NCI-H1105 treated with DMSO at 0.1 percent for 48 hours (cell line): ENCODE data around the gene RAVER2.

ENCODE experiments used
- DNase-seq: peaks from one replicate; lab custom pipeline; 2025; lab: John Stamatoyannopoulos, UW

Gene RAVER2

DNA sequence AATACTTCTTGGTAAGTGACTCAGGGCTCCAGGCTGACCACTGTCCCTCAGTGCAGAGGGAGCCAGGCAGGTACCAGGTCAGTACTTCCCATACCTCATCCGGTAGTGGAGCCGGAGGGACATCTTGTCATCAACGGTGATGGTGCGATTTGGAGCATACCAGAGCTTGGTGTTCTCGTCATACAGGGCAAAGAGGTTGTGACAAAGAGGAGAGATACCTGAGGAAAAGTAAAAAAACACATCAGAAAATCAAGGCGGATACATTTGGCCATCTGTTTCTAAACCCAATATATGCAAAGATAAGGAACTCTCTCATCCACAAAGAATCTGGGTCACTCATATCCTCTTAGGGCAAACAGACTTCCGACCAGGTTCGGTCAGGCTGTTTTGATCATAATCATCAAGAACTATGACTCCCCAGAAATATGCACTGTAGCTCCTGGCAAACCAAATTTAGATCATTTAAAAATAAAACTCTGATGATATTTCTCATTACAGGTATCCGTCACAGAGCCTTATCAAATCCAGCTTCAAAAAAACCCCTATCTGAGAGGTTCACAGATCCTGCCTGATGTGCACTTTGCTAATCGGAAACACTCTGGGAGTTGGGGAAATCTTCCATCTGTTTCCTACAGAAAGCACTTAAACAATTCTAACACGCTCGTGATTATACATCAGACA is 134.2 kb downstream of the RAVER2 start:
- DNase-seq: no peak

DNA sequence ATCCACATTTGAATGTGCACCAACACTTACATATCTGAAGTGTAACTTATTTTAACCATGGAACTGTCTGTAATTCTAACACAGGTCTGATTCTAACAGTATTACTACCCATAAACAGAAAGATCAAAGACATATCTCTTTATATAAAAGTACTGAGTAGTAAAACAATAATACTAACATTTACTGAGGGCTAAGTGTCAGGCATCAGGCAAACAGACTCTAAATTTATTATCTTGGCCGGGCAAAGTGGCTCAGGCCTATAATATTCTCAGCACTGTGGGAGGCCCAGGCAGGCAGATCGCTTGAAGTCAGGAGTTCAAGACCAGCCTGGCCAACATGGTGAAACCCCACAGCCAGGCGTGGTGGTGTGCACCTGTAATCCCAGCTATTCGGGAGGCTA is 135.6 kb downstream of the RAVER2 start:
- no peak for DNase-seq

DNA sequence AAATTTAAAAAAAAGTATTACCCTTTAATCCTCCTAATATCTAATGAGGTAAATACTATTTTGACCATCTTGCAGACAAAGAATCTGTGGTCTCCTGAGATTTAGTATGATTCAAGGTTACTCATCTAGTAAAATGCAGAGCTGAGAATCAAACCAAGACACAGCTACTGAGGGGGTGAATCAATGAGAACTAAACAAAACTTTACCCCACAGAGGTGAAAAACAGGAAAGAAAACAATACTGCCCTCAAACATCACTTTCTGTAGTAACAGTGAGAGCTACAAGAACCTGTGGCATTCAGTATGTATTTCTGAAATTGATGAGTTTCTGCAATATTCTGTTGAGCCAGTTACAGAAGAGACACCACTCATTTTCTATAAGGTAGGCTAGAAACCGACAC is 136.4 kb downstream of the RAVER2 start:
- DNase-seq: no peak
